Measurements from ENCODE around the gene TMEM273. TPM values are rescaled to one million over a fixed set of nuclear protein-coding genes. Genes with fewer than 3 reads are reported as not detected.

The TMEM273 gene
- total RNA-seq, 1 donor from 2014 or later: not detected

GRCh38 chr10:49207936-49208487 lies 19.8 kb upstream of the TMEM273 start:
- Mint-ChIP-seq H3K27ac (ENCODE audit: unreplicated experiment) (no peak overlapping the region), H3K9me3 (ENCODE audit: unreplicated experiment) (no peaks in the 10 kb centered on the region), H3K4me3 (ENCODE audit: unreplicated experiment) (no peak overlapping the region), H3K36me3 (ENCODE audit: unreplicated experiment) (no peaks in the 10 kb centered on the region), H3K4me1 (ENCODE audit: unreplicated experiment) (no peaks in the 10 kb centered on the region), H3K27me3 (ENCODE audit: unreplicated experiment) (peaks cover 39% of the 10 kb centered on the region)
- no peak for DNase-seq (ENCODE audit: extremely low spot score, unreplicated experiment)
- TF ChIP-seq CTCF (IDR thresholded peaks at IDR 0.05): no peak

GRCh38 chr10:49207113-49207512 lies 18.9 kb upstream of the TMEM273 start:
- Mint-ChIP-seq H3K27ac (ENCODE audit: unreplicated experiment) (no peak overlapping the region), H3K4me1 (ENCODE audit: unreplicated experiment) (no peaks in the 10 kb centered on the region), H3K36me3 (ENCODE audit: unreplicated experiment) (no peaks in the 10 kb centered on the region), H3K4me3 (ENCODE audit: unreplicated experiment) (no peak overlapping the region), H3K9me3 (ENCODE audit: unreplicated experiment) (no peaks in the 10 kb centered on the region), H3K27me3 (ENCODE audit: unreplicated experiment) (peaks cover 37% of the 10 kb centered on the region)
- TF ChIP-seq CTCF (IDR thresholded peaks at IDR 0.05): no peak
- DNase-seq (ENCODE audit: extremely low spot score, unreplicated experiment): no peak

- no peak for DNase-seq (ENCODE audit: extremely low spot score, unreplicated experiment)
- TF ChIP-seq CTCF (IDR thresholded peaks at IDR 0.05): no peak
- H3K36me3 Mint-ChIP-seq (ENCODE audit: unreplicated experiment): no peaks in the 10 kb centered on the region
- H3K27ac Mint-ChIP-seq (ENCODE audit: unreplicated experiment): no peak overlapping the region
- H3K4me1 Mint-ChIP-seq (ENCODE audit: unreplicated experiment): no peaks in the 10 kb centered on the region
- H3K4me3 Mint-ChIP-seq (ENCODE audit: unreplicated experiment): no peak overlapping the region
- H3K9me3 Mint-ChIP-seq (ENCODE audit: unreplicated experiment): no peaks in the 10 kb centered on the region
- H3K27me3 Mint-ChIP-seq (ENCODE audit: unreplicated experiment): peaks cover 44% of the 10 kb centered on the region
Measured at GRCh38 chr10:49205206-49205605, 17.0 kb upstream of the TMEM273 start.

- Mint-ChIP-seq H3K4me3 (ENCODE audit: unreplicated experiment) (no peak overlapping the region), H3K27ac (ENCODE audit: unreplicated experiment) (no peak overlapping the region), H3K9me3 (ENCODE audit: unreplicated experiment) (no peaks in the 10 kb centered on the region), H3K27me3 (ENCODE audit: unreplicated experiment) (peaks cover 50% of the 10 kb centered on the region), H3K36me3 (ENCODE audit: unreplicated experiment) (no peaks in the 10 kb centered on the region), H3K4me1 (ENCODE audit: unreplicated experiment) (no peaks in the 10 kb centered on the region)
- DNase-seq (ENCODE audit: extremely low spot score, unreplicated experiment): no peak
- no peak for TF ChIP-seq CTCF (IDR thresholded peaks at IDR 0.05)
Measured at GRCh38 chr10:49204119-49204518, 15.9 kb upstream of the TMEM273 start.

GRCh38 chr10:49202266-49202665 lies 14.1 kb upstream of the TMEM273 start:
- no peak for TF ChIP-seq CTCF (IDR thresholded peaks at IDR 0.05)
- H3K9me3 Mint-ChIP-seq (ENCODE audit: unreplicated experiment): no peaks in the 10 kb centered on the region
- no peaks in the 10 kb centered on the region for H3K36me3 Mint-ChIP-seq (ENCODE audit: unreplicated experiment)
- no peak overlapping the region for H3K4me3 Mint-ChIP-seq (ENCODE audit: unreplicated experiment)
- no peaks in the 10 kb centered on the region for H3K4me1 Mint-ChIP-seq (ENCODE audit: unreplicated experiment)
- no peak overlapping the region for H3K27ac Mint-ChIP-seq (ENCODE audit: unreplicated experiment)
- no peak for DNase-seq (ENCODE audit: extremely low spot score, unreplicated experiment)
- H3K27me3 Mint-ChIP-seq (ENCODE audit: unreplicated experiment): peaks cover 65% of the 10 kb centered on the region
